K562 (cell line): ENCODE data around the gene IMMP2L. TPM values are rescaled to one million over a fixed set of nuclear protein-coding genes. Genes with fewer than 3 reads are reported as not detected.

ENCODE experiments used
- ARID1B ChIP-seq: fragments of 450-650 bp; IDR thresholded peaks from 2 replicates; pipeline ENCODE4 v1.6.1; 2016; ENCODE audit warnings: antibody characterized with exemption, mild to moderate bottlenecking, inconsistent platforms
- BACH1 ChIP-seq: fragments of 200-800 bp; sonication (Bioruptor generic); IDR thresholded peaks from 2 replicates; pipeline ENCODE4 v1.6.1; 2016; ENCODE audit warnings: missing genetic modification characterization, missing compliant biosample characterization
- GATA2 ChIP-seq: sonication (generic); formaldehyde crosslinking; IDR thresholded peaks from 2 replicates; pipeline ENCODE4 v1.4.0; 2020; ENCODE audit warnings: mild to moderate bottlenecking, missing genetic modification reagents
- HMGN3 ChIP-seq: IDR thresholded peaks from 2 replicates; pipeline ENCODE4 v1.6.1; 2011; ENCODE audit warnings: borderline replicate concordance, low read depth, mild to moderate bottlenecking, mixed read lengths, low read length; ENCODE audit not compliant: insufficient read length; ENCODE audit errors: extremely low read depth
- JUNB ChIP-seq: fragments of 450-650 bp; formaldehyde crosslinking; conservative IDR thresholded peaks from 2 replicates; pipeline ENCODE4 v1.4.0; 2020; ENCODE audit warnings: mild to moderate bottlenecking
- KLF10 ChIP-seq: fragments of 250-450 bp; sonication (Bioruptor Pico); IDR thresholded peaks from 2 replicates; pipeline ENCODE4 v1.6.1; 2021; ENCODE audit warnings: matching md5 sums
- MGA ChIP-seq: fragments of 450-650 bp; IDR thresholded peaks from 2 replicates; pipeline ENCODE4 v1.6.1; 2016; ENCODE audit warnings: mild to moderate bottlenecking, moderate library complexity
- NFRKB ChIP-seq: fragments of 450-650 bp; IDR thresholded peaks from 2 replicates; pipeline ENCODE4 v1.6.1; 2016; ENCODE audit warnings: low read depth
- POLR2A ChIP-seq: fragments of 450-650 bp; conservative IDR thresholded peaks from 2 replicates; pipeline ENCODE4 v1.6.1; 2016
- RFX1 ChIP-seq: fragments of 450-650 bp; IDR thresholded peaks from 2 replicates; pipeline ENCODE4 v1.6.1; 2016; ENCODE audit warnings: mild to moderate bottlenecking, moderate library complexity
- RFX7 ChIP-seq: fragments of 250-450 bp; sonication (Bioruptor Pico); IDR thresholded peaks from 2 replicates; pipeline ENCODE4 v1.5.1; 2021; ENCODE audit warnings: mild to moderate bottlenecking
- RHOXF2B ChIP-seq: fragments of 250-450 bp; sonication (Bioruptor Pico); conservative IDR thresholded peaks from 2 replicates; pipeline ENCODE4 v1.5.1; 2021
- SETDB1 ChIP-seq: IDR thresholded peaks from one replicate; pipeline ENCODE4 v1.6.1; 2012; ENCODE audit warnings: low read length, control low read depth, inconsistent platforms
- SMARCA5 ChIP-seq: fragments of 450-650 bp; IDR thresholded peaks from 2 replicates; pipeline ENCODE4 v1.6.1; 2016
- SRSF7 ChIP-seq: fragments of 200-400 bp; formaldehyde crosslinking; optimal IDR thresholded peaks from 2 replicates; pipeline ENCODE3; 2017; ENCODE audit warnings: mild to moderate bottlenecking, low read depth, low read length
- STAT5A ChIP-seq: IDR thresholded peaks from 2 replicates; pipeline ENCODE4 v1.6.1; 2012; ENCODE audit warnings: low read length, inconsistent platforms, borderline replicate concordance
- TAF15 ChIP-seq: fragments of 200-400 bp; formaldehyde crosslinking; IDR thresholded peaks from 2 replicates; pipeline ENCODE4 v1.6.1; 2017; ENCODE audit warnings: mild to moderate bottlenecking, low read depth, low read length, moderate library complexity
- ZC3H11A ChIP-seq: IDR thresholded peaks from 2 replicates; pipeline ENCODE4 v1.6.1; 2012; ENCODE audit warnings: low read depth, low read length, improper control_type of control experiment
- ZC3H4 ChIP-seq: sonication (generic); formaldehyde crosslinking; IDR thresholded peaks from 2 replicates; pipeline ENCODE4 v1.9.0; 2021; ENCODE audit warnings: missing genetic modification reagents, borderline replicate concordance
- ZNF57 ChIP-seq: fragments of 450-650 bp; formaldehyde crosslinking; IDR thresholded peaks from 2 replicates; pipeline ENCODE4 v1.4.0; 2020; ENCODE audit warnings: mild to moderate bottlenecking, moderate library complexity
- polyA plus RNA-seq, 8 experiments: library from polyadenylated mRNA; depleted of rRNA in 4 of 8; stranded (reverse) in 5 of 8; unstranded in 3 of 8; fragments of >200 nt; fragmentation: Nextera tagmentation in 2 of 8; fragmentation: Illumina TruSeq in 1 of 8; extraction: Ambion mirVana in 2 of 8; extraction: Trizol in 1 of 8; gene quantifications; 2 replicates each; pipeline versions ENCODE4 v1.2.1 to v1.2.3, GENCODE V29; 2011 to 2014; ENCODE audit warnings: inconsistent platforms in 1 of 8, missing spikeins in 1 of 8
- total RNA-seq, 7 experiments: library from RNA; depleted of rRNA in 6 of 7; stranded (reverse); fragments of >200 nt in 6 of 7; fragmentation: Illumina TruSeq in 2 of 7; extraction: Trizol in 2 of 7; gene quantifications; 2 replicates each; pipeline versions ENCODE4 v1.2.1 to v1.2.3, GENCODE V29; 2011 to 2021; ENCODE audit warnings: low replicate concordance in 1 of 7

Gene IMMP2L
- total and polyA plus RNA-seq, 9 of the 15 experiments (the other 6 are each of a cell fraction or from before 2014, with no cell fraction given): 29.7 to 116 (median 53.0) TPM

GRCh38 chr7:111486472-111487142 lies 75.7 kb downstream of the IMMP2L start (continued):
- TF ChIP-seq MGA (peak; percentile 1; the same call in 1 of the 2 replicates), KLF10 (CRISPR knock-in tag) (no peak), SMARCA5 (no peak), RFX1 (no peak), ZNF57 (no peak), HMGN3 (no peak), BACH1 (no peak), ARID1B (peak; percentile 43; the same call in 1 of the 2 replicates), GATA2 (CRISPR knock-in tag) (no peak), JUNB (CRISPR knock-in tag) (no peak), SETDB1 (no peak), ZC3H11A (no peak), RHOXF2B (CRISPR knock-in tag) (0 out of 2 replicates have a peak, but pooled peaks have one; percentile 77), RFX7 (CRISPR knock-in tag) (no peak), SRSF7 (no peak), ZC3H4 (CRISPR knock-in tag) (no peak), NFRKB (no peak; the same call in 1 of the 2 replicates), TAF15 (no peak), POLR2A (no peak), STAT5A (no peak)
